GM21423 (cell line): ENCODE results near the gene IL12RB1.

Experiments used
- ATAC-seq: cut with Tn5 transposase; IDR thresholded peaks from one replicate; pipeline ENCODE4 v1.9.1; 2021; ENCODE audit warnings: mild to moderate bottlenecking, moderate library complexity; ENCODE audit not compliant: unreplicated experiment

Gene IL12RB1

DNA sequence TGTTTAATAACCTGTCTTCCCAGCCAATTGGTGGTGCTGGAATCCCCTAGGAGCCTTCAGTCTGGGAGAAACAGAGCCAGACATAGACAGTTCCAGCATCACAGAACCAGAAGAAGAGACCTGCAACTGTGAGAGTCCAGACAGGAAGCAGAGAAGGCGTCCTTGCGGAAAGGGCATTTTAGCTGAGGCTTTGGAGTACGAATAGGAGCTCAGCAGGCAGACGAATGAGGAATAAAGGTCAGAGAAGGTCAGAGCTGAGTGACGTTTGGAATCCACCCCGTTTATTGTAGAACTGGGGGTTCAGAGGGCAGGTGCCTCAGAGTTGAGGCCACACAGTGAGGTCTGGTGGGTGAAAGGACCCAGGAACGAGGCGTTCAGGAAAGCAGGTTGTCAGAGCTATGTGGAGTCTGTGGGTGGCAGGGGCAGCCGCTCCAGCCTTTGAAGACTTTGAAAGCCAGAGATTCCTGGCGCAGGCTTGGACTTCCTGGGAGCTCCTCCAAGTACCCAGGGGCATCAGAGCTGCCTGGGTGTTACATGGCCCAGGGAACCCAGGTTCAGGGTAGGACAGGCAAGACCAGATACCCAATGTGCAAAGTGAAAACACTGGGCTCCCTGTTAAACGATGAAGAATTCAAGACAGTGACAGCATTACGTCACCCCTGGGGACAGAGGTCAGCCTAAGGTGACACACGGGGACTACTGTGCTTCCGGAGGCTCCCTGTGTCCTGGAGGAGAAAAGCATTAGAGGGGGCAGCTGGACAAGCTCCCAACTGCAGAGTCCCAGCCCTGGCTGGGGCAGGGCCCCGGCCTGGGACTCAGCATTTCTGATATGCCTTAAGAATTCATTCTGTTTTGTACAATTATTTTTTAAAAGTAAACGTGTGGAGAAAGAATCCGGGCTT is 73.3 kb downstream of the IL12RB1 start:
- no peak for ATAC-seq

DNA sequence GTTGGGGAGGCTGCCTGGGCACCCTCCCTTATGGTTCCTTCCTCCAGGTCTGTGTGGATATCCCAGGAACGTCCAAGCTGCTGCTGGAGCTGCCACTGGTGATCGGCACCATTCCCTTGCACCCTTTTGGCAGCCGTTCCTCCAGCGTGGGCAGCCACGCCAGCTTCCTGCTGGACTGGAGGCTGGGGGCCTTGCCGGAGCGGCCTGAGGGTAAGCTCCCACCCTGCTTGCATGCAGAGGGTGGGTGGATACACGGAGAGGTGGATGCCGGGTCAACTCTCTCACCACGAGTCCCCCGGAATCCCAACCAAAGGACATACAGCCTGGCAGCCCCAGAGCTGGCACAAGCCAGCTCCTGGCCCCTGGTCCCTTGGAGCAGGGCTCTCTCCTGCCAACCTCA is 76.6 kb downstream of the IL12RB1 start:
- ATAC-seq, result no peak

DNA sequence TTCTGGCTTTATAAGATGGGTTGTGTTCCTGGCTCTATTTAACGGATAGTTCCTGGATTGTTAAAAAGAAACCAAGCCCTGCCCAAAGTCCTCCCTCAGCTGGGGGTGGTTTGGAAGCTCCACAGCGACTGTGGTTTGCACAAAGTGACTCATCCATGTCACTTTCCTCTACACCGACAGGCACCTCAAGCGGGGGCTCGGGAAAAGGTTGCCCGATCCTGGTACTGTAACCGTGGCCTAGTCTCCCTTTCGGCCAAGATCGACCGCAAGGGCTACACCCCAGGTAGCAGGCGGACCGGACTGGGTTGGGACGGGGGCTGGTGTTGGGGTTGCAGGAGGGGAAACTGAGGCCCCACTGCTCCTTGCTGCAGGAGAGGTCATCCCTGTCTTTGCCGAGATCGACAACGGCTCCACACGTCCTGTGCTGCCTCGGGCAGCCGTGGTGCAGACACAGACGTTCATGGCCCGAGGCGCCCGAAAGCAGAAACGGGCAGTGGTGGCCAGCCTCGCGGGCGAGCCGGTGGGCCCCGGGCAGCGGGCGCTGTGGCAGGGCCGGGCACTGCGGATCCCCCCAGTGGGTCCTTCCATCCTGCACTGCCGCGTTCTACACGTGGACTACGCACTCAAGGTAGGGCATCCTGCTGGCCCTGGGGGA is 77.2 kb downstream of the IL12RB1 start:
- ATAC-seq, result no peak
